Activated naive CD4-positive, alpha-beta T cell treated with anti-CD3 and anti-CD28 coated beads for 36 hours (primary cell): Measurements from ENCODE around the gene CDYL. TPM values are rescaled to one million over a fixed set of nuclear protein-coding genes. Genes with fewer than 3 reads are reported as not detected.

ENCODE experiments used
- CTCF ChIA-PET: fragments of 350-600 bp; sonication (Branson Sonifier 250); formaldehyde crosslinking; loops from one replicate; lab custom pipeline; 2021; ENCODE audit warnings: antibody characterized with exemption; lab: Charles Lee
- DNase-seq: peaks from one replicate; pipeline ENCODE4 v3.0.0-alpha.2; 2020
- H3K27ac Mint-ChIP-seq: one replicate; pipeline ENCODE4 v1.8.0; 2021; ENCODE audit warnings: mild to moderate bottlenecking, mixed read lengths
- H3K27me3 Mint-ChIP-seq: one replicate; pipeline ENCODE4 v1.8.0; 2021; ENCODE audit warnings: low read depth, mixed read lengths
- H3K36me3 Mint-ChIP-seq: one replicate; pipeline ENCODE4 v1.8.0; 2021; ENCODE audit warnings: low read depth, mixed read lengths
- H3K4me1 Mint-ChIP-seq: one replicate; pipeline ENCODE4 v1.8.0; 2021; ENCODE audit warnings: low read depth, mixed read lengths
- H3K4me3 Mint-ChIP-seq: one replicate; pipeline ENCODE4 v1.8.0; 2021; ENCODE audit warnings: mild to moderate bottlenecking, moderate library complexity, mixed read lengths
- H3K9me3 Mint-ChIP-seq: one replicate; pipeline ENCODE4 v1.8.0; 2021; ENCODE audit warnings: mixed read lengths
- intact Hi-C: fragments of 100-400 bp; cut with micrococcal nuclease; formaldehyde crosslinking; loops from one replicate; pipeline ENCODE4 v1.15.1; 2023
- total RNA-seq, 2 experiments: library from RNA; stranded (reverse); gene quantifications; one replicate each; pipeline ENCODE4 v1.2.3, GENCODE V29; 2021

CDYL gene
- total RNA-seq, 2 experiments from 2014 or later, result 23.8 to 24.3 TPM

- Mint-ChIP-seq H3K9me3 (no peaks in the 10 kb centered on the region), H3K27ac (no peak overlapping the region), H3K27me3 (no peaks in the 10 kb centered on the region), H3K36me3 (peaks cover 17% of the 10 kb centered on the region), H3K4me3 (no peak overlapping the region), H3K4me1 (peaks cover 42% of the 10 kb centered on the region)
- CTCF ChIA-PET, result no interaction called here
- intact Hi-C loops, result loop anchor here (5.0 to 10.0 kb wide), 2 partner anchors 212 to 804 kb away; partner anchors contain the start of gene ECI2
- DNase-seq, result peak; percentile 18
Measured at GRCh38 chr6:4939241-4939640, 163.0 kb downstream of the CDYL start.

- peaks cover 36% of the 10 kb centered on the region for H3K4me1 Mint-ChIP-seq
- H3K4me3 Mint-ChIP-seq, result no peak overlapping the region
- CTCF ChIA-PET, result no interaction called here
- no peak for DNase-seq
- intact Hi-C loops, result no loop called here
- H3K27ac Mint-ChIP-seq, result no peak overlapping the region
- H3K9me3 Mint-ChIP-seq, result no peaks in the 10 kb centered on the region
- peaks cover 22% of the 10 kb centered on the region for H3K36me3 Mint-ChIP-seq
- H3K27me3 Mint-ChIP-seq, result no peaks in the 10 kb centered on the region
Measured at GRCh38 chr6:4940416-4940815, 164.2 kb downstream of the CDYL start.

GRCh38 chr6:4941782-4942672 lies 165.8 kb downstream of the CDYL start:
- no peak overlapping the region for H3K4me3 Mint-ChIP-seq
- CTCF ChIA-PET, result no interaction called here
- peaks cover 32% of the 10 kb centered on the region for H3K4me1 Mint-ChIP-seq
- intact Hi-C loops, result loop anchor here (1.0 kb wide), 2 partner anchors 62 to 164 kb away; partner anchors contain the start of gene RPP40
- peak overlapping the region; percentile 36 for H3K27ac Mint-ChIP-seq
- H3K9me3 Mint-ChIP-seq, result no peaks in the 10 kb centered on the region
- no peaks in the 10 kb centered on the region for H3K27me3 Mint-ChIP-seq
- DNase-seq, result peak; percentile 58
- H3K36me3 Mint-ChIP-seq, result peaks cover 21% of the 10 kb centered on the region

- Mint-ChIP-seq H3K27ac (no peak overlapping the region), H3K27me3 (no peaks in the 10 kb centered on the region), H3K4me3 (no peak overlapping the region), H3K9me3 (no peaks in the 10 kb centered on the region), H3K4me1 (peaks cover 32% of the 10 kb centered on the region), H3K36me3 (peaks cover 17% of the 10 kb centered on the region)
- intact Hi-C loops, result loop anchor here (1.0 kb wide), 2 partner anchors 62 to 164 kb away; partner anchors contain the start of gene RPP40
- CTCF ChIA-PET, result no interaction called here
- no peak for DNase-seq
Measured at GRCh38 chr6:4942673-4943009, 166.4 kb downstream of the CDYL start.

- DNase-seq, result no peak
- H3K27me3 Mint-ChIP-seq, result no peaks in the 10 kb centered on the region
- peaks cover 14% of the 10 kb centered on the region for H3K36me3 Mint-ChIP-seq
- peaks cover 32% of the 10 kb centered on the region for H3K4me1 Mint-ChIP-seq
- CTCF ChIA-PET, result interaction anchor here (0.6 kb wide), 2 partner anchors 33 to 252 kb away, joined by 3 read pairs; no protein-coding TSS in a partner anchor
- intact Hi-C loops, result no loop called here
- no peak overlapping the region for H3K4me3 Mint-ChIP-seq
- H3K9me3 Mint-ChIP-seq, result no peaks in the 10 kb centered on the region
- H3K27ac Mint-ChIP-seq, result no peak overlapping the region
Measured at GRCh38 chr6:4943716-4944115, 167.5 kb downstream of the CDYL start.

- CTCF ChIA-PET, result interaction anchor here (0.6 kb wide), 2 partner anchors 33 to 252 kb away, joined by 3 read pairs; no protein-coding TSS in a partner anchor
- H3K36me3 Mint-ChIP-seq, result peaks cover 15% of the 10 kb centered on the region
- no peaks in the 10 kb centered on the region for H3K9me3 Mint-ChIP-seq
- no peak overlapping the region for H3K27ac Mint-ChIP-seq
- H3K4me3 Mint-ChIP-seq, result no peak overlapping the region
- intact Hi-C loops, result no loop called here
- DNase-seq, result no peak
- H3K4me1 Mint-ChIP-seq, result peaks cover 27% of the 10 kb centered on the region
- H3K27me3 Mint-ChIP-seq, result no peaks in the 10 kb centered on the region
Measured at GRCh38 chr6:4944325-4944724, 168.1 kb downstream of the CDYL start.

GRCh38 chr6:4946521-4946920 lies 170.3 kb downstream of the CDYL start:
- no peak overlapping the region for H3K27ac Mint-ChIP-seq
- peaks cover 17% of the 10 kb centered on the region for H3K4me1 Mint-ChIP-seq
- H3K4me3 Mint-ChIP-seq, result no peak overlapping the region
- intact Hi-C loops, result no loop called here
- no peaks in the 10 kb centered on the region for H3K9me3 Mint-ChIP-seq
- H3K27me3 Mint-ChIP-seq, result no peaks in the 10 kb centered on the region
- CTCF ChIA-PET, result no interaction called here
- H3K36me3 Mint-ChIP-seq, result peaks cover 23% of the 10 kb centered on the region
- no peak for DNase-seq

- peaks cover 33% of the 10 kb centered on the region for H3K36me3 Mint-ChIP-seq
- H3K9me3 Mint-ChIP-seq, result no peaks in the 10 kb centered on the region
- no peaks in the 10 kb centered on the region for H3K27me3 Mint-ChIP-seq
- no peak overlapping the region for H3K4me3 Mint-ChIP-seq
- DNase-seq, result no peak
- intact Hi-C loops, result no loop called here
- H3K27ac Mint-ChIP-seq, result no peak overlapping the region
- H3K4me1 Mint-ChIP-seq, result peaks cover 6% of the 10 kb centered on the region
- CTCF ChIA-PET, result no interaction called here
Measured at GRCh38 chr6:4947716-4948115, 171.5 kb downstream of the CDYL start.

GRCh38 chr6:4948781-4949450 lies 172.7 kb downstream of the CDYL start:
- no peak for DNase-seq
- intact Hi-C loops, result no loop called here
- Mint-ChIP-seq H3K27ac (no peak overlapping the region), H3K27me3 (no peaks in the 10 kb centered on the region), H3K36me3 (peaks cover 40% of the 10 kb centered on the region), H3K4me1 (no peaks in the 10 kb centered on the region), H3K4me3 (no peak overlapping the region), H3K9me3 (no peaks in the 10 kb centered on the region)
- CTCF ChIA-PET, result no interaction called here

GRCh38 chr6:4950076-4950475 lies 173.9 kb downstream of the CDYL start:
- no peak for DNase-seq
- Mint-ChIP-seq H3K36me3 (peaks cover 39% of the 10 kb centered on the region), H3K4me1 (no peaks in the 10 kb centered on the region), H3K27ac (no peak overlapping the region), H3K9me3 (no peaks in the 10 kb centered on the region), H3K27me3 (no peaks in the 10 kb centered on the region), H3K4me3 (no peak overlapping the region)
- intact Hi-C loops, result no loop called here
- CTCF ChIA-PET, result no interaction called here

- intact Hi-C loops, result no loop called here
- Mint-ChIP-seq H3K36me3 (peaks cover 34% of the 10 kb centered on the region), H3K27me3 (no peaks in the 10 kb centered on the region), H3K4me3 (no peak overlapping the region), H3K4me1 (no peaks in the 10 kb centered on the region), H3K9me3 (no peaks in the 10 kb centered on the region), H3K27ac (no peak overlapping the region)
- no peak for DNase-seq
- CTCF ChIA-PET, result no interaction called here
Measured at GRCh38 chr6:4950836-4951533, 174.8 kb downstream of the CDYL start.

GRCh38 chr6:4953440-4953839 lies 177.2 kb downstream of the CDYL start:
- no peak for DNase-seq
- H3K36me3 Mint-ChIP-seq, result peaks cover 37% of the 10 kb centered on the region
- no peaks in the 10 kb centered on the region for H3K27me3 Mint-ChIP-seq
- no peak overlapping the region for H3K27ac Mint-ChIP-seq
- H3K4me3 Mint-ChIP-seq, result no peak overlapping the region
- no peaks in the 10 kb centered on the region for H3K9me3 Mint-ChIP-seq
- intact Hi-C loops, result no loop called here
- CTCF ChIA-PET, result no interaction called here
- no peaks in the 10 kb centered on the region for H3K4me1 Mint-ChIP-seq
